Gastrocnemius medialis (tissue), 4 donors: ENCODE results near the gene ELK4.

ENCODE experiments used
- CTCF ChIP-seq, 5 experiments: fragments of 450-650 bp in 3 of 5; fragments of 200-600 bp in 2 of 5; sonication (generic) in 2 of 5; IDR thresholded peaks in 4 of 5; conservative IDR thresholded peaks in 1 of 5; 1 replicate in 4 of 5; 2 replicates in 1 of 5; pipeline ENCODE4 v1.5.1; 2016 to 2019; ENCODE audit warnings: antibody characterized with exemption in 5 of 5, mild to moderate bottlenecking in 3 of 5, moderate library complexity in 3 of 5
- POLR2A ChIP-seq, 2 donors: fragments of 450-650 bp; IDR thresholded peaks; one replicate each; pipeline ENCODE4 v1.6.1; 2017; ENCODE audit warnings: antibody characterized with exemption in 2 of 2, mild to moderate bottlenecking in 2 of 2, moderate library complexity in 2 of 2

DNA sequence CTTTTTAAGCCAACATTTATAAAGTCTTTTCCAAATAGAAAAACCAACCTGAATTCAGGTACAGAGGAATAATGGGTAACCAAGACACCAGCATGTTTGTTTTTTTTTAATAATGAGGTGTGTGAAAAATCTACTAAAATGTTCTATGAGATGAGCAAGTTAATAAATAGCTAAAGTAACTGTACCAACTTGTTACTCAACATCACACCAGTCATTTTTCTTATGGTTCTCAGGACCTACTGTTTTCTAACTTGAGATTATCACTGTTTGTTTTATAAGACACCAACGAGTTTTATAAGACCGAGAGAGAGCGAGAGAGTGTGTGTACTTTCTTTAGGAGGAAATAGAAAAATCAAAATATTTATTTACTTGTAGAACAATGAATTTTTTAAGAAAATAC is 12.4 kb downstream of the ELK4 start:
- no peak for TF ChIP-seq CTCF (IDR thresholded peaks at IDR 0.05 in 4 of 5, conservative IDR thresholded peaks at IDR 0.05 in 1 of 5)
- no peak for TF ChIP-seq POLR2A (IDR thresholded peaks at IDR 0.05)
